HepG2 (cell line): Measurements from ENCODE around the gene TMEM38A. TPM values are rescaled to one million over a fixed set of nuclear protein-coding genes. Genes with fewer than 3 reads are reported as not detected.

ENCODE experiments used
- ARHGAP35 ChIP-seq: sonication (generic); formaldehyde crosslinking; IDR thresholded peaks from 2 replicates; pipeline ENCODE4 v1.9.0; 2022; ENCODE audit warnings: mild to moderate bottlenecking, inconsistent platforms, moderate library complexity, missing genetic modification reagents, borderline replicate concordance
- ATF7 ChIP-seq, 2 experiments: fragments of 450-650 bp in 1 of 2; sonication (generic) in 1 of 2; formaldehyde crosslinking in 1 of 2; IDR thresholded peaks; 2 replicates each; pipeline versions ENCODE4 v1.4.0 to v1.6.1; 2016 to 2020; ENCODE audit warnings: antibody characterized with exemption in 1 of 2, mild to moderate bottlenecking in 1 of 2, missing genetic modification reagents in 1 of 2
- EZH2 ChIP-seq: conservative IDR thresholded peaks from 2 replicates; pipeline ENCODE4 v1.6.1; 2012; ENCODE audit warnings: mild to moderate bottlenecking, low read depth, low read length, moderate library complexity
- FOXM1 ChIP-seq: sonication (generic); formaldehyde crosslinking; IDR thresholded peaks from 2 replicates; pipeline ENCODE4 v1.5.0; 2020; ENCODE audit warnings: missing genetic modification reagents
- FOXO1 ChIP-seq: sonication (generic); formaldehyde crosslinking; IDR thresholded peaks from 2 replicates; pipeline ENCODE4 v1.4.0; 2020; ENCODE audit warnings: missing genetic modification reagents
- KDM2A ChIP-seq: sonication (generic); formaldehyde crosslinking; IDR thresholded peaks from 2 replicates; pipeline ENCODE4 v1.4.0; 2020; ENCODE audit warnings: low read depth, missing genetic modification reagents, borderline replicate concordance
- KDM4B ChIP-seq: sonication (generic); formaldehyde crosslinking; IDR thresholded peaks from 2 replicates; pipeline ENCODE4 v1.4.0; 2020; ENCODE audit warnings: missing genetic modification reagents
- NFAT5 ChIP-seq: sonication (generic); formaldehyde crosslinking; IDR thresholded peaks from 2 replicates; pipeline ENCODE4 v1.4.0; 2020; ENCODE audit warnings: missing genetic modification reagents
- PREB ChIP-seq: sonication (generic); formaldehyde crosslinking; IDR thresholded peaks from 2 replicates; pipeline ENCODE4 v1.4.0; 2020; ENCODE audit warnings: missing genetic modification reagents
- RFX5 ChIP-seq: IDR thresholded peaks from 2 replicates; pipeline ENCODE4 v1.6.1; 2011; ENCODE audit warnings: low read depth, low read length, improper control_type of control experiment
- ZBTB42 ChIP-seq: sonication (generic); formaldehyde crosslinking; IDR thresholded peaks from 2 replicates; pipeline ENCODE4 v1.5.0; 2020; ENCODE audit warnings: mild to moderate bottlenecking, missing genetic modification reagents
- ZMYM4 ChIP-seq: sonication (generic); formaldehyde crosslinking; IDR thresholded peaks from 2 replicates; pipeline ENCODE4 v1.8.1; 2023; ENCODE audit warnings: mild to moderate bottlenecking, missing genetic modification reagents
- ZNF276 ChIP-seq: sonication (generic); formaldehyde crosslinking; IDR thresholded peaks from 2 replicates; pipeline ENCODE4 v1.4.0; 2020; ENCODE audit warnings: mild to moderate bottlenecking, low read depth, missing genetic modification reagents
- ZNF468 ChIP-seq: sonication (generic); formaldehyde crosslinking; IDR thresholded peaks from 2 replicates; pipeline ENCODE4 v1.8.0; 2022; ENCODE audit warnings: mild to moderate bottlenecking, moderate library complexity, missing genetic modification reagents
- ZNF570 ChIP-seq: sonication (generic); formaldehyde crosslinking; IDR thresholded peaks from 2 replicates; pipeline ENCODE4 v1.4.0; 2020; ENCODE audit warnings: mild to moderate bottlenecking, missing genetic modification reagents, borderline replicate concordance
- ZNF687 ChIP-seq: sonication (generic); formaldehyde crosslinking; IDR thresholded peaks from 2 replicates; pipeline ENCODE4 v1.5.1; 2020; ENCODE audit warnings: mild to moderate bottlenecking, missing genetic modification reagents, moderate library complexity
- polyA plus RNA-seq, 8 experiments: library from polyadenylated mRNA; depleted of rRNA in 3 of 8; stranded (reverse) in 7 of 8; unstranded in 1 of 8; fragments of >200 nt; fragmentation: Illumina TruSeq in 4 of 8; extraction: Trizol in 4 of 8; gene quantifications; 2 replicates each; pipeline versions ENCODE4 v1.2.1 to v1.2.3, GENCODE V29; 2011 to 2016; ENCODE audit warnings: low read depth in 4 of 8, missing spikeins in 1 of 8, mixed read lengths in 1 of 8; ENCODE audit not compliant: insufficient read depth in 1 of 8
- total RNA-seq, 5 experiments: library from RNA; depleted of rRNA; stranded (reverse); fragments of >200 nt; fragmentation: Illumina TruSeq; extraction: Trizol; gene quantifications; 2 replicates each; pipeline ENCODE4 v1.2.3, GENCODE V29; 2016; ENCODE audit warnings: low read depth in 1 of 5

Gene TMEM38A
- total and polyA plus RNA-seq, 2 of the 13 experiments (the other 11 are each of a cell fraction or from before 2014, with no cell fraction given) = 4.8 to 6.8 TPM

GRCh38 chr19:16659832-16660708 is 869 bp upstream of the TMEM38A start, which contains the start of gene SMIM7 (continued):
- peak; percentile 92 for TF ChIP-seq ZNF687 (CRISPR knock-in tag)
- TF ChIP-seq KDM2A (CRISPR knock-in tag) = peak; percentile 80
- peak; percentile 85; the same call in 1 of the 2 replicates for TF ChIP-seq NFAT5 (CRISPR knock-in tag)
- TF ChIP-seq RFX5 = no peak
- TF ChIP-seq PREB (CRISPR knock-in tag) = no peak
- TF ChIP-seq ZBTB42 (CRISPR knock-in tag) = no peak
- TF ChIP-seq FOXM1 (CRISPR knock-in tag) = no peak
- 0 out of 2 replicates have a peak, but pooled peaks have one; percentile 25 for TF ChIP-seq ARHGAP35 (CRISPR knock-in tag)
- no peak for TF ChIP-seq FOXO1 (CRISPR knock-in tag)
- TF ChIP-seq ZNF570 = 0 out of 2 replicates have a peak, but pooled peaks have one; percentile 38
- TF ChIP-seq ATF7 (IDR thresholded peaks at IDR 0.05) = no peak
- no peak for TF ChIP-seq ATF7 (CRISPR knock-in tag; IDR thresholded peaks at IDR 0.05)
- TF ChIP-seq ZMYM4 = peak; percentile 78
- TF ChIP-seq ZNF276 (CRISPR knock-in tag) = no peak
- TF ChIP-seq EZH2 = no peak
- TF ChIP-seq KDM4B (CRISPR knock-in tag) = peak; percentile 31; the same call in 1 of the 2 replicates
- no peak for TF ChIP-seq ZNF468
